Fibroblast of the aortic adventitia (primary cell): ENCODE results near the gene DBNDD1. TPM values are rescaled to one million over a fixed set of nuclear protein-coding genes. Genes with fewer than 3 reads are reported as not detected.

Experiments
- DNase-seq: peaks from one replicate; pipeline ENCODE4 v3.0.0-alpha.2; 2010; ENCODE audit warnings: low read depth
- H3K4me3 ChIP-seq: 2 replicates; pipeline ENCODE4 v1.5.1; 2011; ENCODE audit warnings: low read depth, mild to moderate bottlenecking, control low read depth, low read length, moderate library complexity
- total RNA-seq: library from RNA; depleted of rRNA; stranded (reverse); fragments of >200 nt; gene quantifications from 2 replicates; pipeline ENCODE4 v1.2.3, GENCODE V29; 2012; ENCODE audit warnings: low replicate concordance
- TF ChIP-seq, protein P1 (sequence below): IDR thresholded peaks from 2 replicates; pipeline ENCODE4 v1.5.1; 2011; ENCODE audit warnings: mild to moderate bottlenecking, low read length, control low read depth, inconsistent platforms; ENCODE audit not compliant: insufficient read depth

DBNDD1 gene
- total RNA-seq, 1 donor, result 1.7 TPM

DNA sequence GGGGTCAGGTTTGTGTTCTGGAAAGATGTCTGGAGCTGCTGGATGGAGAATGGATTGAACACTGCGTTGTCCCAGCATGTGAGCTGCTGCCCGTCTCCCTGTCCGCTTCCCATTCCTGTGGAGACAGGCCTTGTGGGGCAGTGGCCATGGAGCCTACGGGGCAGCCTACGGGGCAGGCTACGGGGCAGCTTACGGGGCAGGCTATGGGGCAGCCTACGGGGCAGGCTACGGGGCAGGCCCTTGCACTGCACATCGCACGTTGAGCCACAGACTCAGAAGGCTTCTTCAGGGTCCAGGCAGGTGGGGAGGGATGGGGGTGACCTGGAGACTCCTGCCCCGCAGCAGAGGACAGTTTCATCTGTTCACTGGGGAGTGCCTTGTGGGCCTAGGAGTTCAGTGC is 9.7 kb upstream of the DBNDD1 start:
- H3K4me3 ChIP-seq, result no peak overlapping the region
- DNase-seq, result no peak
- TF ChIP-seq, protein P1, sequence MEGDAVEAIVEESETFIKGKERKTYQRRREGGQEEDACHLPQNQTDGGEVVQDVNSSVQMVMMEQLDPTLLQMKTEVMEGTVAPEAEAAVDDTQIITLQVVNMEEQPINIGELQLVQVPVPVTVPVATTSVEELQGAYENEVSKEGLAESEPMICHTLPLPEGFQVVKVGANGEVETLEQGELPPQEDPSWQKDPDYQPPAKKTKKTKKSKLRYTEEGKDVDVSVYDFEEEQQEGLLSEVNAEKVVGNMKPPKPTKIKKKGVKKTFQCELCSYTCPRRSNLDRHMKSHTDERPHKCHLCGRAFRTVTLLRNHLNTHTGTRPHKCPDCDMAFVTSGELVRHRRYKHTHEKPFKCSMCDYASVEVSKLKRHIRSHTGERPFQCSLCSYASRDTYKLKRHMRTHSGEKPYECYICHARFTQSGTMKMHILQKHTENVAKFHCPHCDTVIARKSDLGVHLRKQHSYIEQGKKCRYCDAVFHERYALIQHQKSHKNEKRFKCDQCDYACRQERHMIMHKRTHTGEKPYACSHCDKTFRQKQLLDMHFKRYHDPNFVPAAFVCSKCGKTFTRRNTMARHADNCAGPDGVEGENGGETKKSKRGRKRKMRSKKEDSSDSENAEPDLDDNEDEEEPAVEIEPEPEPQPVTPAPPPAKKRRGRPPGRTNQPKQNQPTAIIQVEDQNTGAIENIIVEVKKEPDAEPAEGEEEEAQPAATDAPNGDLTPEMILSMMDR, result no peak

DNA sequence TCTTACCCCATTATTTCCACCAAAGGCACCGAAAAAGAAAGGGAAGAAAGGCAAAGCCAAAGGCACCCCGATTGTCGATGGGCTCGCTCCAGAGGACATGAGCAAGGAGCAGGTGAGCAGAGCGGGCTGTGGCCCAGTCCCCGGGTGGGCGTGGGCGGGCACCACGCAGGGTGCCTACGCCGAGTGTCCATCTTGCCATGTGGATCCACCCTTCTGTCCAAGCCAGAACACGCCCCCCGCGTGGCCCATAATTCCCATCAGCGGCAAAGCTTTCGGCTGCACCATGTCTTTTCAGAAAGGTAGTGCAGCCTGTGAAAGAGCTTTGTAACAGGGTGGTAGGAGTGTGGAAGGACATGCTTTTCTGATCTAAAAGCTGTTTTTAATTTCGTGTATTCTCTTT is 8.4 kb upstream of the DBNDD1 start:
- TF ChIP-seq, protein P1, result no peak
- no peak for DNase-seq
- no peak overlapping the region for H3K4me3 ChIP-seq

DNA sequence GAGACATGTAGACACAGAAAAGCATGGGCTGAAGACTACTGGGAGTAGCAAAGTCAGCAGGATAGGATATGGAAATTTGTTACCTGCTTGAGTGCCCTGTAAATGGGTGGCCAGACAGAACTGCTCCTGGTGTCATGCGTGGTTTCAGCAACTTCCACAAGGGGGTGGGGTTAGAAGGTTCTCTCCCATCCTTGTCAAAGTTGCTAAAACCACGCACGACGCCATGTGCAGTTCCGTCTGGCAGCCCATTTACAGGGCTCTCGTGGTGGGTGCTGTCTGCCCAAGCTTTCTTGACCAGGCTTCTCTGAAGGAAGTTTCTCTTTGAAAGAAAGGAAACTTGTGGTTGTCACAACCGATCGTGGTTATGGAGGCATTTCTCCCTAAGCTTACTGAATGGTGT is 6.9 kb upstream of the DBNDD1 start:
- TF ChIP-seq, protein P1, result no peak
- no peak for DNase-seq
- no peak overlapping the region for H3K4me3 ChIP-seq

DNA sequence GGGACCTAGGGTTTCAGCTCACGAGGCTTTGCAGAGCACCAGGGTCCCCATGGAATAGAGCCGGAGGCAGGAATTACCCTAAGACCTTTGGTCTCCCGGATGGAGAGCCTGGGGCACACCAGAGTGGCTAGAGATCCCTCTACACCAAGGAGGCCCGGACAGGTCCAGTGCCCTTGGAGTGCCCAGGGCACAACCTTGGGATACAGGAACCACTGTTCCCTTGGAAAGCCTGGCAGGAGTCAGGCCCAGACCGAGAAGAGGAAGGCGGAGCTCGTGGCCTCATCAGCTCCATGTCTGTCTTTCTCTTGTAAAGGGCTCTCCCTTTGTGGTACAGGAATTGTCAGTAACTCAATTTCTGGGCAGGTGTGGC is 3.8 kb upstream of the DBNDD1 start:
- H3K4me3 ChIP-seq, result peak overlapping the region; percentile 83
- DNase-seq, result no peak
- TF ChIP-seq, protein P1, result no peak

DNA sequence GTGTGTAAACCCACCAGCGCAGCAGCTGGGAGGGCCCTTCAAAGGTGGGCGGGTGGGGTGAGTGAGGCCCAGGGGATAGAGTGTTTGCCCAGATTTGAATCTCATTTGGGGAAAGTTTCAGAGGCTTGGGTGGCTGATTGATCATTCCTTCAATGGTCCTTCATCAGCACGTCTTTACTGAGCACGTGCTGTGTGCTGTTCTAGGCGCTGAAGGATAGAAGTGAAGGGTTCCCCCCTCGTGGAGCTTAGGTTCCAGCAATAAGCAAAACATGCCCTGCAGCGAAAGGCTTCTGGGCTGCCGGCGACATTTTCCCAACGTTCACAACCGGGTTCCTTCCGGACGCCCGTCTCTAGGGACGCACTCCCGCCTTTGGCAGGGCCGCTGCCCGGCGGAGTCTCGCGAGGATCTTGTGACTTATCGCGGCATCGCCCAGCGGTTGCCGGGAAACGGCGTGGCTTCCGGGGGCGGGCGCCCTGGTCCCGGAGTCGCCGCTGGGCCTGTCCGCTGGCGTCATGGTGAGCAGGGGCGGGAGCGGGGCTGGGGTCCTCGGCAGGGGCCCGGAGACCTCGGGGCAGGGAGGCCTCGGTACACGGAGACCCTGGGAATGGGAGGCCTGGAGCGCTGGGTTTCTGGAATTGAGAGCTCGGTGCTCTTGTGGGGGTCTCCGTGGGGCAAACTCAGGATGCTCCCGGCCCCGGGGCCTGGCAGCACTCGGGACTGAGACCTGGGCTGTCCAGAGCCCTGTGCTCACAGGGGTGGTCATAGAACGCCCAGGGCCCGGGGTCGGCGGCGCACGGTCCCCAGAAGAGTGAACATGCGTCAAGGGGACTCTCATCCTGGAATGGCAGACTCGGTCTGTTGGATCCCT is 3.2 kb upstream of the DBNDD1 start:
- TF ChIP-seq, protein P1, result peak; percentile 3
- peak; percentile 84 for DNase-seq
- H3K4me3 ChIP-seq, result peak overlapping the region; percentile 83

DNA sequence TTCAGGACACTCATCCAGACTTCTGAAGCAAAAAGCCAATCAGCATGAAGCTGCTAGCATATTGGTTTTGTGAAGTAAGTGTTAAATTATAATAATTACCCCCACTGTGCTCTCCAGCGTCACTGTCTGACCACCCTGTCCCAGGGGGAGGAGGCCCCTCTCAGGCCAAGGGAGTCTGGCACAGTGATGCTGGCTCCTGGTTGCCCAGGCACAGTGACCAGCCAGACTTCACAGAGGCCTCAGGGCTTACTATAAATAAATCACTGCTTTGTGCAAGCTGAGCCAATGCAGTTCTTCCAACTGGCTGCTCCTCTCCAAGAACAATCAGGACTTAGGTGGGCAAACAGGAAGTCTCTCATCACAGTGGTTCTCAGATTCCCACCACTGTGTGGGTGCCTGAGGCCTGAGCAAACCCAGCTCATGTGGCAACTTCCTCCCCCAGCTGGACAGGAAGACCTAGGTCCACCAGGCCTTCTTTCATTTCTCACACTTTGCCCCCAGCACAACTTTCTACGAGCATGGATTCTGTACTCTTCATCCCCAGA is 1.7 kb upstream of the DBNDD1 start:
- DNase-seq, result peak; percentile 28
- H3K4me3 ChIP-seq, result no peak overlapping the region
- TF ChIP-seq, protein P1, result no peak
